Vagina (tissue), 2 donors: ENCODE measurements around the gene BCAS1.

Experiments
- CTCF ChIP-seq, 3 experiments: fragments of 450-650 bp in 2 of 3; fragments of 200-600 bp in 1 of 3; sonication (generic) in 1 of 3; IDR thresholded peaks; one replicate each; pipeline ENCODE4 v1.5.1; 2017 to 2019; ENCODE audit warnings: antibody characterized with exemption in 3 of 3, mild to moderate bottlenecking in 2 of 3, moderate library complexity in 2 of 3
- POLR2A ChIP-seq, 2 donors: fragments of 450-650 bp; IDR thresholded peaks; one replicate each; pipeline ENCODE4 v1.6.1; 2017; ENCODE audit warnings: antibody characterized with exemption in 2 of 2, mild to moderate bottlenecking in 2 of 2, moderate library complexity in 2 of 2

- TF ChIP-seq CTCF (IDR thresholded peaks at IDR 0.05) (no peak), POLR2A (IDR thresholded peaks at IDR 0.05) (no peak)
Measured at GRCh38 chr20:54023406-54023805, 47.0 kb downstream of the BCAS1 start.
